HK-2 (cell line): ENCODE measurements around the gene RNF25.

Source experiments
- DNase-seq: peaks from one replicate; pipeline ENCODE4 v3.0.0-alpha.2; 2018; ENCODE audit not compliant: unreplicated experiment

RNF25 gene

GRCh38 chr2:218623366-218623705 is 48.5 kb downstream of the RNF25 start:
- DNase-seq: no peak

GRCh38 chr2:218622606-218623365 is 49.0 kb downstream of the RNF25 start:
- DNase-seq: no peak

GRCh38 chr2:218621007-218621406 is 50.8 kb downstream of the RNF25 start:
- no peak for DNase-seq

- no peak for DNase-seq
These were observed 53.5 kb downstream of the RNF25 start for GRCh38 chr2:218618102-218618860.

- no peak for DNase-seq
These were observed 55.9 kb downstream of the RNF25 start for GRCh38 chr2:218615868-218616315.
